ENCODE data around the gene ODAD4. TPM values are rescaled to one million over a fixed set of nuclear protein-coding genes. Genes with fewer than 3 reads are reported as not detected.

The ODAD4 gene
- total RNA-seq, 1 experiment from 2014 or later, result 0.98 TPM

Other genes starting within 250 kb of the ODAD4 start
- 1,082 TPM for gene EIF1, start 241.7 kb upstream of the ODAD4 start, total RNA-seq (2021; ENCODE audit: unreplicated experiment)
- gene GAST, start 218.3 kb upstream of the ODAD4 start, total RNA-seq (2021; ENCODE audit: unreplicated experiment), result not detected
- gene HAP1, start 196.0 kb upstream of the ODAD4 start, total RNA-seq (2021; ENCODE audit: unreplicated experiment), result 3.4 TPM
- 224 TPM for gene JUP, start 143.9 kb upstream of the ODAD4 start, total RNA-seq (2021; ENCODE audit: unreplicated experiment)
- gene P3H4, start 118.7 kb upstream of the ODAD4 start, total RNA-seq (2021; ENCODE audit: unreplicated experiment), result 23.4 TPM
- gene FKBP10, start 117.6 kb upstream of the ODAD4 start, total RNA-seq (2021; ENCODE audit: unreplicated experiment), result 78.5 TPM
- 110 TPM for gene NT5C3B, start 94.4 kb upstream of the ODAD4 start, total RNA-seq (2021; ENCODE audit: unreplicated experiment)
- not detected for gene KLHL10, start 92.8 kb upstream of the ODAD4 start, total RNA-seq (2021; ENCODE audit: unreplicated experiment)
- 22.4 TPM for gene KLHL11, start 65.2 kb upstream of the ODAD4 start, total RNA-seq (2021; ENCODE audit: unreplicated experiment)
- 222 TPM for gene ACLY, start 11.7 kb upstream of the ODAD4 start, total RNA-seq (2021; ENCODE audit: unreplicated experiment)
- gene CNP, start 36.2 kb downstream of the ODAD4 start, total RNA-seq (2021; ENCODE audit: unreplicated experiment), result 51.2 TPM
- 113 TPM for gene DNAJC7, start 86.8 kb downstream of the ODAD4 start, total RNA-seq (2021; ENCODE audit: unreplicated experiment)
- 26.4 TPM for gene NKIRAS2, start 89.5 kb downstream of the ODAD4 start, total RNA-seq (2021; ENCODE audit: unreplicated experiment)
- gene C17orf113, start 120.0 kb downstream of the ODAD4 start, total RNA-seq (2021; ENCODE audit: unreplicated experiment), result 2.3 TPM
- 1.1 TPM for gene ZNF385C, start 167.9 kb downstream of the ODAD4 start, total RNA-seq (2021; ENCODE audit: unreplicated experiment)
- 1.2 TPM for gene DHX58, start 182.1 kb downstream of the ODAD4 start, total RNA-seq (2021; ENCODE audit: unreplicated experiment)
- gene KAT2A, start 190.8 kb downstream of the ODAD4 start, total RNA-seq (2021; ENCODE audit: unreplicated experiment), result 41.2 TPM
- gene HSPB9, start 192.2 kb downstream of the ODAD4 start, total RNA-seq (2021; ENCODE audit: unreplicated experiment), result not detected
- gene RAB5C, start 224.4 kb downstream of the ODAD4 start, total RNA-seq (2021; ENCODE audit: unreplicated experiment), result 115 TPM